ENCODE measurements around the gene UBR4.

GRCh38 chr1:19220080-19220846, 10.2 kb upstream of the UBR4 start:
- TF ChIP-seq LEF1 (IDR thresholded peaks at IDR 0.05; ENCODE audit: borderline replicate concordance) (no peak), SUZ12 (IDR thresholded peaks at IDR 0.05) (no peak), FOXM1 (IDR thresholded peaks at IDR 0.05; ENCODE audit: borderline replicate concordance) (no peak), SP1 (IDR thresholded peaks at IDR 0.05) (no peak), BHLHE40 (IDR thresholded peaks at IDR 0.05; ENCODE audit: borderline replicate concordance) (no peak), TARDBP (IDR thresholded peaks at IDR 0.05) (no peak), PKNOX1 (IDR thresholded peaks at IDR 0.05) (no peak), ZNF384 (IDR thresholded peaks at IDR 0.05) (no peak), FOXA1 (IDR thresholded peaks at IDR 0.05) (no peak), NFRKB (IDR thresholded peaks at IDR 0.05) (no peak), L3MBTL2 (conservative IDR thresholded peaks at IDR 0.05) (no peak), FOXK2 (IDR thresholded peaks at IDR 0.05) (no peak), CTBP1 (IDR thresholded peaks at IDR 0.05; ENCODE audit: borderline replicate concordance) (no peak), ELF4 (IDR thresholded peaks at IDR 0.05) (no peak)
